Inflammatory macrophage treated with lipopolysaccharide for 4 hours (primary cell): Measurements from ENCODE around the gene CD72.
A peak's percentile ranks its signal among the peaks of the same experiment; 100 is the strongest.
"Not testable (repeated sequence)": the region's sequence is repeated elsewhere in the genome, so short reads cannot be mapped to it uniquely, and the experiment has no call there.

ENCODE experiments used
- DNase-seq: peaks from one replicate; pipeline ENCODE4 v3.0.0-alpha.2; 2020

CD72 gene

GRCh38 chr9:35649431-35650340, 31.5 kb upstream of the CD72 start:
- DNase-seq, result peak; percentile 46

GRCh38 chr9:35646533-35647265, 28.5 kb upstream of the CD72 start:
- DNase-seq, result peak; percentile 93

GRCh38 chr9:35646153-35646532, 27.9 kb upstream of the CD72 start:
- DNase-seq, result peak; percentile 24

- not testable (repeated sequence) for DNase-seq
Observed at GRCh38 chr9:35645736-35646135, 27.5 kb upstream of the CD72 start.

- DNase-seq, result no peak
Observed at GRCh38 chr9:35643046-35643445, 24.8 kb upstream of the CD72 start.

- peak; percentile 25 for DNase-seq
Observed at GRCh38 chr9:35641478-35641877, 23.3 kb upstream of the CD72 start.

GRCh38 chr9:35640431-35640830, 22.2 kb upstream of the CD72 start:
- not testable (repeated sequence) for DNase-seq

- peak; percentile 69 for DNase-seq
Observed at GRCh38 chr9:35639631-35640030, 21.4 kb upstream of the CD72 start.

GRCh38 chr9:35639225-35639624, 21.0 kb upstream of the CD72 start:
- peak; percentile 62 for DNase-seq

GRCh38 chr9:35638751-35639150, 20.5 kb upstream of the CD72 start:
- DNase-seq, result not testable (repeated sequence)

GRCh38 chr9:35637427-35637955, 19.3 kb upstream of the CD72 start:
- not testable (repeated sequence) for DNase-seq

- not testable (repeated sequence) for DNase-seq
Observed at GRCh38 chr9:35636877-35637246, 18.6 kb upstream of the CD72 start.

- peak; percentile 77 for DNase-seq
Observed at GRCh38 chr9:35636135-35636876, 18.1 kb upstream of the CD72 start.

- DNase-seq, result no peak
Observed at GRCh38 chr9:35635730-35636129, 17.5 kb upstream of the CD72 start.

- no peak for DNase-seq
Observed at GRCh38 chr9:35629597-35629996, 11.4 kb upstream of the CD72 start.

- DNase-seq, result no peak
Observed at GRCh38 chr9:35628389-35628991, 10.3 kb upstream of the CD72 start.

GRCh38 chr9:35627575-35627974, 9.4 kb upstream of the CD72 start:
- DNase-seq, result no peak

GRCh38 chr9:35619800-35620158, 1.6 kb upstream of the CD72 start:
- DNase-seq, result no peak

GRCh38 chr9:35618854-35619799, 914 bp upstream of the CD72 start:
- DNase-seq, result peak; percentile 56

- DNase-seq, result no peak
Observed at GRCh38 chr9:35617548-35617947, 665 bp downstream of the CD72 start.

- DNase-seq, result peak; percentile 71
Observed at GRCh38 chr9:35616681-35617459, 1.3 kb downstream of the CD72 start.
